IMR-90 (cell line): ENCODE data around the gene CYP11A1. TPM values are rescaled to one million over a fixed set of nuclear protein-coding genes. Genes with fewer than 3 reads are reported as not detected.

ENCODE experiments used
- ATAC-seq: fragments of 200-7000 bp; cut with Tn5 transposase; 2 replicates; pipeline ENCODE4 v1.9.1; 2020; ENCODE audit warnings: low read depth, mild to moderate bottlenecking, moderate library complexity
- BruUV-seq: library from RNA; stranded (reverse); fragments of 400-500 nt; replicated peaks from 2 replicates; lab custom pipeline; 2021; lab: Mats Ljungman, UMichigan
- CTCF ChIA-PET: fragments of 300-600 bp; formaldehyde crosslinking; extraction: SDS; loops from one replicate; lab custom pipeline; 2021; ENCODE audit warnings: antibody characterized with exemption; lab: Yijun Ruan, JAX
- POLR2A ChIA-PET: fragments of 300-600 bp; sonication (Branson Sonifier 250); formaldehyde crosslinking; loops from one replicate; lab custom pipeline; 2022; ENCODE audit warnings: antibody characterized with exemption; ENCODE audit not compliant: unreplicated experiment; lab: Charles Lee
- DNase-seq: peaks from one replicate; pipeline ENCODE4 v3.0.0; 2013
- H2AFZ ChIP-seq: replicated peaks from 2 replicates; pipeline ENCODE3; 2013; ENCODE audit warnings: low read length, mild to moderate bottlenecking; ENCODE audit not compliant: poor library complexity
- H2AK5ac ChIP-seq: 2 replicates; pipeline ENCODE4 v1.6.1; 2013; ENCODE audit warnings: low read depth, low read length, inconsistent platforms
- H2AK9ac ChIP-seq: replicated peaks from 2 replicates; pipeline ENCODE3; 2013; ENCODE audit warnings: mild to moderate bottlenecking, low read depth, low read length, moderate library complexity; ENCODE audit not compliant: poor library complexity
- H2BK120ac ChIP-seq: 2 replicates; pipeline ENCODE4 v1.6.1; 2013; ENCODE audit warnings: low read depth, low read length, inconsistent platforms
- H2BK15ac ChIP-seq: 3 replicates; pipeline ENCODE4 v1.6.1; 2013; ENCODE audit warnings: low read depth, low read length, inconsistent platforms
- H2BK20ac ChIP-seq: 2 replicates; pipeline ENCODE4 v1.6.1; 2013; ENCODE audit warnings: low read depth, mild to moderate bottlenecking, inconsistent platforms, low read length, moderate library complexity
- H2BK5ac ChIP-seq: 2 replicates; pipeline ENCODE4 v1.6.1; 2013; ENCODE audit warnings: mild to moderate bottlenecking, low read depth, low read length, inconsistent platforms; ENCODE audit not compliant: poor library complexity, severe bottlenecking
- H3K14ac ChIP-seq: replicated peaks from 2 replicates; pipeline ENCODE4 v1.6.1; 2013; ENCODE audit warnings: low read depth, low read length, inconsistent platforms
- H3K18ac ChIP-seq: 2 replicates; pipeline ENCODE4 v1.6.1; 2013; ENCODE audit warnings: low read depth, low read length, control low read depth
- H3K23ac ChIP-seq: 2 replicates; pipeline ENCODE4 v1.6.1; 2013; ENCODE audit warnings: low read depth, low read length, inconsistent platforms
- H3K27ac ChIP-seq: 2 replicates; pipeline ENCODE4 v1.5.1; 2013; ENCODE audit warnings: mild to moderate bottlenecking, control low read depth, low read length; ENCODE audit not compliant: insufficient read depth
- H3K27me3 ChIP-seq: 2 replicates; pipeline ENCODE4 v1.6.1; 2013; ENCODE audit warnings: low read length; ENCODE audit not compliant: control insufficient read depth, insufficient read depth
- H3K36me3 ChIP-seq: 2 replicates; pipeline ENCODE4 v1.6.1; 2013; ENCODE audit warnings: low read length, mixed read lengths; ENCODE audit not compliant: control insufficient read depth, insufficient read depth
- H3K4ac ChIP-seq: 2 replicates; pipeline ENCODE4 v1.6.1; 2013; ENCODE audit warnings: low read depth, low read length, inconsistent platforms
- H3K4me1 ChIP-seq: 2 replicates; pipeline ENCODE4 v1.6.1; 2013; ENCODE audit warnings: low read length, mixed read lengths; ENCODE audit not compliant: control insufficient read depth, insufficient read depth
- H3K4me2 ChIP-seq: 2 replicates; pipeline ENCODE4 v1.6.1; 2013; ENCODE audit warnings: low read depth, mild to moderate bottlenecking, control low read depth, low read length, moderate library complexity
- H3K4me3 ChIP-seq: 2 replicates; pipeline ENCODE4 v1.5.1; 2013; ENCODE audit warnings: low read depth, mild to moderate bottlenecking, control low read depth, low read length, moderate library complexity; ENCODE audit not compliant: insufficient read depth
- H3K56ac ChIP-seq: 2 replicates; pipeline ENCODE4 v1.6.1; 2013; ENCODE audit warnings: low read length, inconsistent platforms; ENCODE audit not compliant: insufficient read depth; ENCODE audit errors: extremely low read depth
- H3K79me1 ChIP-seq, 2 experiments: 2 replicates each; pipeline ENCODE4 v1.6.1; 2013; ENCODE audit warnings: low read length in 2 of 2, inconsistent platforms in 1 of 2, low read depth in 1 of 2
- H3K9ac ChIP-seq: 2 replicates; pipeline ENCODE4 v1.6.1; 2013; ENCODE audit warnings: low read depth, low read length, control low read depth
- H3K9me1 ChIP-seq: 2 replicates; pipeline ENCODE4 v1.6.1; 2013; ENCODE audit warnings: low read length, inconsistent platforms; ENCODE audit not compliant: insufficient read depth
- H3K9me3 ChIP-seq: 2 replicates; pipeline ENCODE4 v1.6.1; 2013; ENCODE audit warnings: low read length; ENCODE audit not compliant: control insufficient read depth, insufficient read depth
- H4K20me1 ChIP-seq: 2 replicates; pipeline ENCODE4 v1.6.1; 2013; ENCODE audit warnings: low read length, inconsistent platforms; ENCODE audit not compliant: insufficient read depth
- H4K5ac ChIP-seq: 2 replicates; pipeline ENCODE4 v1.6.1; 2013; ENCODE audit warnings: mild to moderate bottlenecking, low read depth, low read length, control low read depth
- H4K8ac ChIP-seq, 2 experiments: 2 replicates each; pipeline ENCODE4 v1.6.1; 2013; ENCODE audit warnings: low read depth in 2 of 2, low read length in 2 of 2, control low read depth in 1 of 2, inconsistent platforms in 1 of 2
- H4K91ac ChIP-seq: 2 replicates; pipeline ENCODE4 v1.6.1; 2013; ENCODE audit warnings: low read depth, low read length, inconsistent platforms; ENCODE audit not compliant: insufficient read depth
- BHLHE40 ChIP-seq: fragments of 150-350 bp; IDR thresholded peaks from 2 replicates; pipeline ENCODE4 v1.6.1; 2016; ENCODE audit warnings: mild to moderate bottlenecking, low read depth, low read length
- CTCF ChIP-seq: conservative IDR thresholded peaks from 2 replicates; pipeline ENCODE4 v1.5.1; 2012; ENCODE audit warnings: mild to moderate bottlenecking, low read depth, low read length, improper control_type of control experiment
- FOS ChIP-seq: fragments of 150-350 bp; IDR thresholded peaks from 2 replicates; pipeline ENCODE4 v1.6.1; 2016; ENCODE audit warnings: low read depth, low read length
- MAFK ChIP-seq: IDR thresholded peaks from 2 replicates; pipeline ENCODE4 v1.6.1; 2012; ENCODE audit warnings: low read depth, low read length, improper control_type of control experiment
- POLR2A ChIP-seq: IDR thresholded peaks from 2 replicates; pipeline ENCODE4 v1.6.1; 2012; ENCODE audit warnings: mild to moderate bottlenecking, low read depth, low read length
- RAD21 ChIP-seq: IDR thresholded peaks from 2 replicates; pipeline ENCODE4 v1.6.1; 2012; ENCODE audit warnings: low read length, improper control_type of control experiment
- RCOR1 ChIP-seq: IDR thresholded peaks from 2 replicates; pipeline ENCODE4 v1.6.1; 2012; ENCODE audit warnings: mild to moderate bottlenecking, low read length, improper control_type of control experiment; ENCODE audit not compliant: insufficient replicate concordance
- RFX5 ChIP-seq: IDR thresholded peaks from 2 replicates; pipeline ENCODE4 v1.8.0; 2012; ENCODE audit warnings: low read depth, mild to moderate bottlenecking, low read length, moderate library complexity
- WGBS, 2 experiments: methylation state at CpG; one replicate each; pipeline versions ENCODE4 v1.1.5 to v1.1.7; 2013; ENCODE audit warnings: missing lambda C conversion rate in 2 of 2; ENCODE audit not compliant: insufficient read length in 1 of 2; ENCODE audit errors: extremely low coverage in 2 of 2; 5-methylcytosine and 5-hydroxymethylcytosine counted together
- dilution Hi-C: fragments of 300-500 bp; cut with HindIII; formaldehyde crosslinking; loops from one replicate; pipeline ENCODE4 v1.14.3; 2018; ENCODE audit warnings: low sequenced_read_pairs; ENCODE audit not compliant: unreplicated experiment
- in situ Hi-C: fragments of 300-500 bp; cut with MboI; formaldehyde crosslinking; loops from 3 replicates; pipeline ENCODE4 v1.14.3; 2019; ENCODE audit warnings: low sequenced_read_pairs, inconsistent platforms, mixed read lengths
- intact Hi-C: fragments of 100-400 bp; cut with micrococcal nuclease; formaldehyde crosslinking; loops from 2 replicates; pipeline ENCODE4 v1.10.0; 2022
- polyA plus RNA-seq, 3 experiments: library from polyadenylated mRNA; depleted of rRNA; stranded (reverse); fragments of >200 nt; gene quantifications; 2 replicates each; pipeline ENCODE4 v1.2.3, GENCODE V29; 2012; ENCODE audit warnings: low replicate concordance in 1 of 3
- total RNA-seq: library from RNA; depleted of rRNA; stranded (reverse); fragments of >200 nt; gene quantifications from 2 replicates; pipeline ENCODE4 v1.2.3, GENCODE V29; 2012

CYP11A1 gene
- total and polyA plus RNA-seq, 2 of the 4 experiments (the other 2 are of a cell fraction), result 0.18 to 0.50 TPM

GRCh38 chr15:74314795-74315438 lies 52.5 kb downstream of the CYP11A1 start:
- CTCF ChIA-PET, result no interaction called here
- no peak for ATAC-seq

More at GRCh38 chr15:74314795-74315438, 52.5 kb downstream of the CYP11A1 start:
- Histone ChIP-seq H2BK120ac (peak overlapping the region; percentile 8; the same call in 1 of the 2 replicates), H3K14ac (no peak overlapping the region), H3K4me1 (peaks cover 15% of the 10 kb centered on the region; the same call in 1 of the 2 replicates), H2BK20ac (no peak overlapping the region), H3K4ac (peak overlapping the region; percentile 0; the same call in 1 of the 2 replicates), H3K9me3 (no peaks in the 10 kb centered on the region), H2AFZ (peak overlapping the region; percentile 71), H3K4me3 (no peak overlapping the region), H4K91ac (no peak overlapping the region), H4K5ac (no peak overlapping the region), H2BK5ac (no peak overlapping the region), H3K18ac (no peak overlapping the region), H2AK5ac (no peak overlapping the region), H4K8ac (no peak overlapping the region), H3K23ac (no peak overlapping the region), H4K20me1 (no peaks in the 10 kb centered on the region), H3K9me1 (no peaks in the 10 kb centered on the region; the same call in 1 of the 2 replicates), H3K27ac (no peak overlapping the region), H3K79me1 (no peaks in the 10 kb centered on the region), H2BK15ac (peak overlapping the region; percentile 68; the same call in 2 of the 3 replicates), H3K36me3 (no peaks in the 10 kb centered on the region), H3K9ac (no peak overlapping the region), H3K56ac (no peak overlapping the region), H3K27me3 (peaks cover 27% of the 10 kb centered on the region), H2AK9ac (no peak overlapping the region), H3K4me2 (no peak overlapping the region)
- intact Hi-C loops, result no loop called here
- POLR2A ChIA-PET, result no interaction called here
- no peak for DNase-seq
- TF ChIP-seq BHLHE40 (no peak), RFX5 (no peak), RCOR1 (no peak), FOS (no peak), POLR2A (no peak), CTCF (no peak), RAD21 (no peak), MAFK (no peak)
- in situ Hi-C loops, result loop anchor here (5.0 kb wide), 1 partner anchor 338 kb away; no protein-coding TSS in a partner anchor
- no TSS peak for BruUV-seq
- dilution Hi-C loops, result no loop called here
- WGBS, 2 experiments, result 87% methylated on average over 3 of the region's 13 CpGs; no CpG with 5 or more reads in 1 of the 2 experiments
